ENCODE results near the gene UNC45A.

GRCh38 chr15:90890839-90891238 is 44.2 kb upstream of the UNC45A start:
- TF ChIP-seq CTCF (IDR thresholded peaks at IDR 0.05) (no peak), POLR2A (IDR thresholded peaks at IDR 0.05) (no peak)
